CD14-positive monocyte (primary cell): Measurements from ENCODE around the gene SMC4. TPM values are rescaled to one million over a fixed set of nuclear protein-coding genes. Genes with fewer than 3 reads are reported as not detected.

Experiments
- DNase-seq, 3 donors: peaks; one replicate each; pipeline ENCODE4 v3.0.0-alpha.2; 2011 to 2022
- H2AFZ ChIP-seq: 2 replicates; pipeline ENCODE4 v1.6.0; 2012; ENCODE audit warnings: mild to moderate bottlenecking, low read depth, low read length, inconsistent platforms; ENCODE audit not compliant: insufficient read depth, poor library complexity, severe bottlenecking
- H3K27ac ChIP-seq, 2 donors: 1 replicate in 1 of 2; 2 replicates in 1 of 2; pipeline ENCODE4 v1.5.1; 2012 to 2013; ENCODE audit warnings: low read length in 2 of 2, control low read depth in 1 of 2, inconsistent platforms in 1 of 2, low read depth in 1 of 2, mild to moderate bottlenecking in 1 of 2
- H3K27me3 ChIP-seq, 2 donors: one replicate each; pipeline versions ENCODE4 v1.6.0 to v1.6.1; 2011 to 2013; ENCODE audit warnings: low read length in 2 of 2; ENCODE audit not compliant: control insufficient read depth in 2 of 2, insufficient read depth in 2 of 2
- H3K36me3 ChIP-seq, 2 donors: replicated peaks in 1 of 2; 1 replicate in 1 of 2; 2 replicates in 1 of 2; pipeline versions ENCODE4 v1.5.1 to v1.6.1; 2012 to 2013; ENCODE audit warnings: low read length in 2 of 2, control low read depth in 1 of 2, inconsistent platforms in 1 of 2, mild to moderate bottlenecking in 1 of 2; ENCODE audit not compliant: insufficient read depth in 2 of 2, control insufficient read depth in 1 of 2
- H3K4me1 ChIP-seq, 2 donors: 1 replicate in 1 of 2; 2 replicates in 1 of 2; pipeline versions ENCODE4 v1.5.1 to v1.6.1; 2012 to 2013; ENCODE audit warnings: low read length in 2 of 2, control low read depth in 1 of 2, inconsistent platforms in 1 of 2, mild to moderate bottlenecking in 1 of 2, moderate library complexity in 1 of 2; ENCODE audit not compliant: insufficient read depth in 2 of 2, control insufficient read depth in 1 of 2
- H3K4me2 ChIP-seq: replicated peaks from 2 replicates; pipeline ENCODE3; 2012; ENCODE audit warnings: low read length, moderate library complexity, mild to moderate bottlenecking; ENCODE audit not compliant: poor library complexity, severe bottlenecking; ENCODE audit errors: extremely low read depth
- H3K4me3 ChIP-seq, 3 experiments: fragments of 200-600 bp in 1 of 3; sonication (generic) in 1 of 3; replicated peaks in 1 of 3; 1 replicate in 2 of 3; 2 replicates in 1 of 3; pipeline ENCODE4 v1.5.1; 2011 to 2013; ENCODE audit warnings: low read length in 3 of 3, mild to moderate bottlenecking in 3 of 3, control low read depth in 2 of 3, low read depth in 2 of 3, inconsistent platforms in 1 of 3, moderate library complexity in 1 of 3
- H3K79me2 ChIP-seq: 2 replicates; pipeline ENCODE4 v1.6.0; 2012; ENCODE audit warnings: mild to moderate bottlenecking, control low read depth, inconsistent platforms, low read length, moderate library complexity; ENCODE audit not compliant: insufficient read depth
- H3K9ac ChIP-seq: 2 replicates; pipeline ENCODE4 v1.6.0; 2017; ENCODE audit warnings: low read length, mild to moderate bottlenecking; ENCODE audit not compliant: insufficient read depth, poor library complexity, severe bottlenecking
- H3K9me3 ChIP-seq, 2 donors: replicated peaks in 1 of 2; 1 replicate in 1 of 2; 2 replicates in 1 of 2; pipeline versions ENCODE4 v1.5.1 to v1.6.1; 2012 to 2013; ENCODE audit warnings: low read length in 2 of 2, control low read depth in 1 of 2; ENCODE audit not compliant: control insufficient read depth in 1 of 2, insufficient read depth in 1 of 2
- H4K20me1 ChIP-seq: 2 replicates; pipeline ENCODE4 v1.6.0; 2012; ENCODE audit warnings: mild to moderate bottlenecking, low read length, control low read depth, moderate library complexity; ENCODE audit not compliant: insufficient read depth
- H3K27ac Mint-ChIP-seq, 7 donors: one replicate each; pipeline ENCODE4 v1.8.0; 2020; ENCODE audit warnings: mild to moderate bottlenecking in 7 of 7, mixed read lengths in 7 of 7, moderate library complexity in 6 of 7, inconsistent platforms in 2 of 7
- H3K27me3 Mint-ChIP-seq, 3 donors: one replicate each; pipeline ENCODE4 v1.8.0; 2021 to 2022; ENCODE audit warnings: low read depth in 3 of 3, mild to moderate bottlenecking in 3 of 3, mixed read lengths in 3 of 3, moderate library complexity in 3 of 3, inconsistent platforms in 1 of 3
- H3K36me3 Mint-ChIP-seq, 2 donors: one replicate each; pipeline ENCODE4 v1.8.0; 2020; ENCODE audit warnings: mixed read lengths in 2 of 2, inconsistent platforms in 1 of 2, mild to moderate bottlenecking in 1 of 2
- H3K4me1 Mint-ChIP-seq: one replicate; pipeline ENCODE4 v1.8.0; 2020; ENCODE audit warnings: mild to moderate bottlenecking, mixed read lengths
- H3K4me3 Mint-ChIP-seq, 2 donors: one replicate each; pipeline ENCODE4 v1.8.0; 2020; ENCODE audit warnings: mild to moderate bottlenecking in 2 of 2, mixed read lengths in 2 of 2, moderate library complexity in 1 of 2
- H3K9me3 Mint-ChIP-seq, 7 donors: one replicate each; pipeline ENCODE4 v1.8.0; 2020 to 2022; ENCODE audit warnings: mixed read lengths in 7 of 7, mild to moderate bottlenecking in 6 of 7, moderate library complexity in 6 of 7, inconsistent platforms in 2 of 7
- WGBS: methylation state at CpG from one replicate; pipeline ENCODE4 v1.1.5; 2013; ENCODE audit warnings: missing lambda C conversion rate; ENCODE audit not compliant: insufficient coverage; 5-methylcytosine and 5-hydroxymethylcytosine counted together
- intact Hi-C, 2 donors: fragments of 100-400 bp; cut with micrococcal nuclease; formaldehyde crosslinking; loops; one replicate each; pipeline versions ENCODE4 v1.15.0 to v1.15.1; 2023
- polyA plus RNA-seq, 3 donors: library from polyadenylated mRNA; depleted of rRNA in 1 of 3; unstranded in 2 of 3; stranded (reverse) in 1 of 3; fragments of 300-500 nt in 2 of 3; fragments of >200 nt in 1 of 3; fragmentation: Illumina TruSeq in 2 of 3; gene quantifications; 1 replicate in 2 of 3; 2 replicates in 1 of 3; pipeline ENCODE4 v1.2.3, GENCODE V29; 2012 to 2021
- TF ChIP-seq, protein P1 (sequence below): fragments of 200-600 bp; IDR thresholded peaks from one replicate; pipeline ENCODE4 v1.8.0; 2022; ENCODE audit warnings: antibody characterized with exemption, mild to moderate bottlenecking

The SMC4 gene
- polyA plus RNA-seq, 3 donors, result 6.8 to 17.2 (median 14.1) TPM

DNA sequence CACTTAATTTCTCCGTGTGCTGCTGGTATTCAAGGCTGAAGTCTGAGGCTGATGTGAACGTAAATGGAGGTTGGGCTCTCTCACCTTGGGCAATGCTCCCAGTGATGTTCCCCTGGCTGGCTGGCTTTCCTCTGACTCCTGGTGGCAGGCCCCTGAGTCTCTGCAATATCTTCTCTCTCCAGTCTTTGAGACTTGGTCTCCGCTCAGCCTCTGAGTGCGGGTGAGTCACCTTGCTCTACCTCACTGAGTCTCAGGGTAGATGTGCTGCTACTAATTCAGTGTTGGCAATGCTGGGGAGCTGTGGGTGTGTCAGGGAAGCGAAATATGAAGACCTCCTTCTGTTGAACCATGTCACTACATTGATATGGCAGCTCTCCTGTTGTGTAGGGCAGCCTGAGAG is 81.5 kb downstream of the SMC4 start:
- Mint-ChIP-seq H3K27me3 (no peaks in the 10 kb centered on the region), H3K27ac (no peak overlapping the region), H3K4me3 (no peak overlapping the region), H3K9me3 (peaks cover 0 to 2% (median 0%) of the 10 kb centered on the region in 7 donors), H3K36me3 (no peaks in the 10 kb centered on the region), H3K4me1 (peaks cover 27% of the 10 kb centered on the region)
- Histone ChIP-seq H3K27ac (no peak overlapping the region), H3K9me3 (no peaks in the 10 kb centered on the region), H2AFZ (no peak overlapping the region), H3K27me3 (no peaks in the 10 kb centered on the region), H3K79me2 (no peaks in the 10 kb centered on the region), H3K4me3 (no peak overlapping the region), H3K9ac (no peak overlapping the region), H3K36me3 (no peaks in the 10 kb centered on the region), H3K4me2 (no peak overlapping the region), H3K4me1 (peaks cover 9 to 15% of the 10 kb centered on the region in 2 donors), H4K20me1 (no peaks in the 10 kb centered on the region)
- intact Hi-C loops, result no loop called here
- TF ChIP-seq, protein P1, sequence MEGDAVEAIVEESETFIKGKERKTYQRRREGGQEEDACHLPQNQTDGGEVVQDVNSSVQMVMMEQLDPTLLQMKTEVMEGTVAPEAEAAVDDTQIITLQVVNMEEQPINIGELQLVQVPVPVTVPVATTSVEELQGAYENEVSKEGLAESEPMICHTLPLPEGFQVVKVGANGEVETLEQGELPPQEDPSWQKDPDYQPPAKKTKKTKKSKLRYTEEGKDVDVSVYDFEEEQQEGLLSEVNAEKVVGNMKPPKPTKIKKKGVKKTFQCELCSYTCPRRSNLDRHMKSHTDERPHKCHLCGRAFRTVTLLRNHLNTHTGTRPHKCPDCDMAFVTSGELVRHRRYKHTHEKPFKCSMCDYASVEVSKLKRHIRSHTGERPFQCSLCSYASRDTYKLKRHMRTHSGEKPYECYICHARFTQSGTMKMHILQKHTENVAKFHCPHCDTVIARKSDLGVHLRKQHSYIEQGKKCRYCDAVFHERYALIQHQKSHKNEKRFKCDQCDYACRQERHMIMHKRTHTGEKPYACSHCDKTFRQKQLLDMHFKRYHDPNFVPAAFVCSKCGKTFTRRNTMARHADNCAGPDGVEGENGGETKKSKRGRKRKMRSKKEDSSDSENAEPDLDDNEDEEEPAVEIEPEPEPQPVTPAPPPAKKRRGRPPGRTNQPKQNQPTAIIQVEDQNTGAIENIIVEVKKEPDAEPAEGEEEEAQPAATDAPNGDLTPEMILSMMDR, result no peak
- no peak for DNase-seq
- 100% methylated on average over 3 of the region's 5 CpGs for WGBS

DNA sequence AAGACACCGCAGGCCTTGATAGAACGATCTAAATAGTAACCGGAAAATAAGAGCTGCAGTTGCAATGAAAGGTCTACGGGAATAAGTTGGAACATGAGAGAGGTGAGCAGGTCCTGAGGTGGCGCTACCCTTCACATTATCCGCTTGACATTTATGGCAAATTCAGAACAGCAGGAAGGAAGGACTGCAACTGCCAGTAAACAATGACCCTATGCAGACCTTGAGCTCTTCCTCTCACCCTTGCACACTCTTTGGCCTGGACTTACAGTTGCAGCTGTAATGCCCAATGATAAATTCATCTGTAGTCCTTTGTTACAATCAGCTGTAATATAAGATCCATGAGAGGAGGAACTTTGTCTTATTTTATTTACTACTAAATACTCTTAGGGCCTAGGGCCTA is 82.4 kb downstream of the SMC4 start:
- no peaks in the 10 kb centered on the region for H3K79me2 ChIP-seq
- no peak overlapping the region for H2AFZ ChIP-seq
- no peaks in the 10 kb centered on the region for H3K27me3 ChIP-seq
- no peaks in the 10 kb centered on the region for H3K9me3 ChIP-seq
- intact Hi-C loops, result no loop called here
- no peaks in the 10 kb centered on the region for H4K20me1 ChIP-seq
- Mint-ChIP-seq H3K36me3 (no peaks in the 10 kb centered on the region), H3K27ac (no peak overlapping the region), H3K27me3 (no peaks in the 10 kb centered on the region), H3K4me3 (no peak overlapping the region), H3K9me3 (peaks cover 0 to 2% (median 0%) of the 10 kb centered on the region in 7 donors), H3K4me1 (peaks cover 28% of the 10 kb centered on the region)
- no peaks in the 10 kb centered on the region for H3K36me3 ChIP-seq
- no peak overlapping the region for H3K27ac ChIP-seq
- no peak overlapping the region for H3K4me3 ChIP-seq
- peaks cover 9 to 15% of the 10 kb centered on the region in 2 donors for H3K4me1 ChIP-seq
- no peak for DNase-seq
- H3K9ac ChIP-seq, result no peak overlapping the region
- H3K4me2 ChIP-seq, result no peak overlapping the region
- TF ChIP-seq, protein P1, result no peak
- 97% methylated on average over 3 of the region's 6 CpGs for WGBS
